H1 (cell line): ENCODE measurements around the gene GBGT1. TPM values are rescaled to one million over a fixed set of nuclear protein-coding genes. Genes with fewer than 3 reads are reported as not detected.

Experiments
- CTCF ChIA-PET: fragments of 300-600 bp; sonication (Branson Sonifier 250); formaldehyde crosslinking; loops from one replicate; lab custom pipeline; 2021; ENCODE audit not compliant: partially characterized antibody; lab: Charles Lee
- POLR2A ChIA-PET: fragments of 300-600 bp; sonication (Branson Sonifier 250); formaldehyde crosslinking; loops from one replicate; lab custom pipeline; 2021; ENCODE audit warnings: inconsistent platforms; ENCODE audit not compliant: partially characterized antibody; lab: Charles Lee
- DNase-seq, 2 experiments: peaks; one replicate each; pipeline versions ENCODE4 v3.0.0 to v3.0.0-alpha.2; 2010 to 2022; ENCODE audit warnings: low spot score in 2 of 2, low read depth in 1 of 2, mixed read lengths in 1 of 2
- FAIRE-seq: peaks from 2 replicates; lab custom pipeline; 2011; peaks lifted over from hg19 to GRCh38; lab: Jason Lieb, UNC
- H2AFZ ChIP-seq: 2 replicates; pipeline ENCODE4 v1.8.1; 2012; ENCODE audit warnings: low read length, inconsistent platforms
- H2AK5ac ChIP-seq: 2 replicates; pipeline ENCODE4 v1.6.1; 2013; ENCODE audit warnings: low read depth, low read length
- H2BK120ac ChIP-seq: replicated peaks from 2 replicates; pipeline ENCODE3; 2013; ENCODE audit warnings: low read depth, low read length, inconsistent platforms
- H2BK12ac ChIP-seq: 2 replicates; pipeline ENCODE4 v1.6.1; 2013; ENCODE audit warnings: low read depth, low read length
- H2BK15ac ChIP-seq: 2 replicates; pipeline ENCODE4 v1.6.1; 2013; ENCODE audit warnings: low read length
- H2BK20ac ChIP-seq: 2 replicates; pipeline ENCODE4 v1.6.1; 2013; ENCODE audit warnings: low read length
- H2BK5ac ChIP-seq: 2 replicates; pipeline ENCODE4 v1.6.1; 2013; ENCODE audit warnings: low read depth, low read length
- H3K14ac ChIP-seq: 2 replicates; pipeline ENCODE4 v1.6.1; 2013; ENCODE audit warnings: inconsistent platforms; ENCODE audit not compliant: insufficient read length
- H3K18ac ChIP-seq: 2 replicates; pipeline ENCODE4 v1.6.1; 2013; ENCODE audit warnings: low read length; ENCODE audit errors: extremely low read depth
- H3K23ac ChIP-seq: 2 replicates; pipeline ENCODE4 v1.6.1; 2013; ENCODE audit warnings: inconsistent platforms; ENCODE audit not compliant: insufficient read length
- H3K23me2 ChIP-seq: 2 replicates; pipeline ENCODE4 v1.6.1; 2013; ENCODE audit warnings: low read depth, low read length
- H3K27ac ChIP-seq: 2 replicates; pipeline ENCODE4 v1.6.1; 2011; ENCODE audit warnings: low read depth, low read length, inconsistent platforms
- H3K27me3 ChIP-seq, 4 experiments: replicated peaks in 1 of 4; 1 replicate in 1 of 4; 2 replicates in 3 of 4; pipeline versions ENCODE4 v1.6.1 to v1.8.1; 2011 to 2013; ENCODE audit warnings: low read length in 3 of 4, mild to moderate bottlenecking in 3 of 4, inconsistent platforms in 2 of 4, mixed read lengths in 2 of 4, moderate library complexity in 1 of 4; ENCODE audit not compliant: control insufficient read depth in 3 of 4, insufficient read depth in 3 of 4; ENCODE audit errors: extremely low read depth in 1 of 4
- H3K36me3 ChIP-seq, 4 experiments: 2 replicates each; pipeline versions ENCODE4 v1.6.1 to v1.8.1; 2011 to 2013; ENCODE audit warnings: mild to moderate bottlenecking in 4 of 4, low read length in 3 of 4, moderate library complexity in 2 of 4, control low read depth in 1 of 4, inconsistent platforms in 1 of 4; ENCODE audit not compliant: insufficient read depth in 4 of 4, control insufficient read depth in 2 of 4
- H3K4ac ChIP-seq: replicated peaks from 2 replicates; pipeline ENCODE3; 2013; ENCODE audit warnings: low read length, low read depth, mixed read lengths, inconsistent platforms; ENCODE audit not compliant: insufficient read length
- H3K4me1 ChIP-seq, 4 experiments: replicated peaks in 1 of 4; 1 replicate in 1 of 4; 2 replicates in 3 of 4; pipeline versions ENCODE4 v1.6.1 to v1.8.1; 2011 to 2013; ENCODE audit warnings: low read length in 3 of 4, inconsistent platforms in 2 of 4, mixed read lengths in 1 of 4; ENCODE audit not compliant: insufficient read depth in 4 of 4, control insufficient read depth in 3 of 4
- H3K4me2 ChIP-seq, 2 experiments: 2 replicates each; pipeline versions ENCODE4 v1.6.1 to v1.8.1; 2011 to 2013; ENCODE audit warnings: low read depth in 2 of 2, low read length in 2 of 2, control low read depth in 1 of 2, inconsistent platforms in 1 of 2, mild to moderate bottlenecking in 1 of 2; ENCODE audit not compliant: insufficient read depth in 1 of 2
- H3K4me3 ChIP-seq, 4 experiments: fragments of 200-600, 300-600 bp in 1 of 4; sonication (generic), shearing (Covaris generic), sonication (Bioruptor Twin) in 1 of 4; 2 replicates each; pipeline versions ENCODE4 v1.5.1 to v1.8.1; 2011 to 2016; ENCODE audit warnings: low read length in 4 of 4, low read depth in 3 of 4, control low read depth in 2 of 4, inconsistent platforms in 2 of 4, mild to moderate bottlenecking in 2 of 4, mixed read lengths in 1 of 4, moderate library complexity in 1 of 4; ENCODE audit not compliant: insufficient read depth in 2 of 4; ENCODE audit errors: extremely low read depth in 1 of 4
- H3K56ac ChIP-seq: replicated peaks from 2 replicates; pipeline ENCODE3; 2013; ENCODE audit warnings: low read depth, mild to moderate bottlenecking, mixed read lengths, low read length, inconsistent platforms; ENCODE audit not compliant: insufficient read length
- H3K79me1 ChIP-seq: 2 replicates; pipeline ENCODE4 v1.6.1; 2013; ENCODE audit warnings: low read depth, low read length, control low read depth
- H3K79me2 ChIP-seq, 2 experiments: 2 replicates each; pipeline versions ENCODE4 v1.6.1 to v1.8.1; 2012 to 2013; ENCODE audit warnings: low read length in 2 of 2, mild to moderate bottlenecking in 2 of 2, inconsistent platforms in 1 of 2; ENCODE audit not compliant: insufficient read depth in 2 of 2, control insufficient read depth in 1 of 2
- H3K9ac ChIP-seq, 4 experiments: replicated peaks in 1 of 4; 1 replicate in 1 of 4; 2 replicates in 3 of 4; pipeline versions ENCODE4 v1.6.1 to v1.8.1; 2011 to 2013; ENCODE audit warnings: low read depth in 3 of 4, low read length in 3 of 4, control low read depth in 2 of 4, mild to moderate bottlenecking in 2 of 4, moderate library complexity in 2 of 4, inconsistent platforms in 1 of 4; ENCODE audit errors: extremely low read depth in 1 of 4
- H3K9me3 ChIP-seq, 2 experiments: 2 replicates each; pipeline versions ENCODE4 v1.6.1 to v1.8.1; 2012 to 2013; ENCODE audit warnings: mild to moderate bottlenecking in 2 of 2, moderate library complexity in 2 of 2, control low read depth in 1 of 2, inconsistent platforms in 1 of 2, low read depth in 1 of 2, low read length in 1 of 2, mixed read lengths in 1 of 2; ENCODE audit not compliant: insufficient read depth in 2 of 2
- H4K20me1 ChIP-seq, 2 experiments: replicated peaks in 1 of 2; 2 replicates each; pipeline versions ENCODE3 to v1.8.1; 2011 to 2013; ENCODE audit warnings: inconsistent platforms in 2 of 2, low read length in 2 of 2, mild to moderate bottlenecking in 1 of 2; ENCODE audit not compliant: insufficient read depth in 2 of 2, control insufficient read depth in 1 of 2
- H4K5ac ChIP-seq: 2 replicates; pipeline ENCODE4 v1.6.1; 2013; ENCODE audit warnings: low read length, low read depth, mixed read lengths, inconsistent platforms; ENCODE audit not compliant: insufficient read length
- H4K8ac ChIP-seq: 2 replicates; pipeline ENCODE4 v1.8.0; 2013; ENCODE audit warnings: mild to moderate bottlenecking, moderate library complexity, low read length, inconsistent platforms; ENCODE audit not compliant: insufficient read depth; ENCODE audit errors: extremely low read depth
- H4K91ac ChIP-seq: replicated peaks from 2 replicates; pipeline ENCODE3; 2013; ENCODE audit warnings: low read length, mixed read lengths, inconsistent platforms; ENCODE audit not compliant: insufficient read length
- BACH1 ChIP-seq: IDR thresholded peaks from 2 replicates; pipeline ENCODE4 v1.6.1; 2012; ENCODE audit warnings: low read length, improper control_type of control experiment
- BCL11A ChIP-seq, 2 experiments: IDR thresholded peaks; one replicate each; pipeline ENCODE4 v1.6.1; 2011; ENCODE audit warnings: low read depth in 2 of 2, low read length in 2 of 2, mild to moderate bottlenecking in 2 of 2
- CBX5 ChIP-seq: fragments of 300-800, 300-1000 bp; sonication (generic); IDR thresholded peaks from 2 replicates; pipeline ENCODE4 v1.7.1; 2016; ENCODE audit warnings: antibody characterized with exemption, low read length, low read depth
- HDAC6 ChIP-seq: IDR thresholded peaks from one replicate; pipeline ENCODE4 v1.7.1; 2012; ENCODE audit warnings: low read depth, mild to moderate bottlenecking, inconsistent platforms, low read length, moderate library complexity
- KDM4A ChIP-seq: IDR thresholded peaks from one replicate; pipeline ENCODE4 v1.7.1; 2012; ENCODE audit warnings: low read depth, mild to moderate bottlenecking, moderate library complexity, low read length, inconsistent platforms; ENCODE audit not compliant: severe bottlenecking
- MAX ChIP-seq: IDR thresholded peaks from 2 replicates; pipeline ENCODE4 v1.6.1; 2012; ENCODE audit warnings: inconsistent platforms
- POLR2AphosphoS5 ChIP-seq: IDR thresholded peaks from 2 replicates; pipeline ENCODE4 v1.6.1; 2011; ENCODE audit warnings: low read depth, low read length
- TAF1 ChIP-seq: IDR thresholded peaks from 2 replicates; pipeline ENCODE4 v1.6.1; 2011; ENCODE audit warnings: mild to moderate bottlenecking, low read depth, low read length
- WGBS, 2 experiments: shearing (Covaris generic) in 1 of 2; methylation state at CpG; one replicate each; pipeline versions ENCODE4 v1.1.6 to v1.1.7; 2013 to 2015; ENCODE audit warnings: low lambda C conversion rate in 2 of 2, mixed read lengths in 2 of 2, inconsistent platforms in 1 of 2, low coverage in 1 of 2, missing lambda C conversion rate in 1 of 2; ENCODE audit not compliant: insufficient replicate concordance in 2 of 2, insufficient coverage in 1 of 2, insufficient read length in 1 of 2; ENCODE audit errors: extremely low coverage in 1 of 2, missing lambda C conversion rate in 1 of 2; 5-methylcytosine and 5-hydroxymethylcytosine counted together
- polyA plus RNA-seq, 7 experiments: library from polyadenylated mRNA; depleted of rRNA in 3 of 7; stranded (reverse) in 5 of 7; unstranded in 2 of 7; fragments of >200 nt in 5 of 7; fragments of 200-250 nt in 2 of 7; gene quantifications; 1 replicate in 5 of 7; 2 replicates in 1 of 7; 4 replicates in 1 of 7; pipeline versions ENCODE4 v1.2.1 to v1.2.3, GENCODE V29; 2011 to 2013; ENCODE audit warnings: missing spikeins in 2 of 7, mixed read lengths in 2 of 7
- total RNA-seq: library from RNA; stranded (reverse); fragmentation: NEBNext Ultra II Directional; extraction: Animal tissue kit (Norgen Biotek cat#: 25700); gene quantifications from 2 replicates; pipeline ENCODE4 v1.2.1, GENCODE V29; 2021
- TF ChIP-seq, protein P1 (sequence below), 3 experiments: IDR thresholded peaks; 1 replicate in 2 of 3; 2 replicates in 1 of 3; pipeline versions ENCODE4 v1.5.1 to v1.6.1; 2011; ENCODE audit warnings: low read length in 3 of 3, mild to moderate bottlenecking in 3 of 3, inconsistent platforms in 2 of 3, low read depth in 1 of 3, moderate library complexity in 1 of 3; ENCODE audit not compliant: insufficient read depth in 1 of 3; ENCODE audit errors: control extremely low read depth in 1 of 3

Gene GBGT1
- total and polyA plus RNA-seq, 2 of the 8 experiments (the other 6 are each of a cell fraction or from before 2014, with no cell fraction given), result 7.1 to 9.7 TPM

GRCh38 chr9:133167096-133167730 lies 3.5 kb upstream of the GBGT1 start:
- CTCF ChIA-PET, result interaction anchor here (0.7 to 1.8 kb wide), 7 partner anchors 8 to 319 kb away, joined by 3 to 7 read pairs (median 6); no protein-coding TSS in a partner anchor
- Histone ChIP-seq H3K9ac (no peak overlapping the region), H3K14ac (no peak overlapping the region), H2AFZ (no peak overlapping the region), H3K56ac (no peak overlapping the region), H3K4ac (no peak overlapping the region), H3K27me3 (peaks cover 2 to 25% (median 15%) of the 10 kb centered on the region in 4 experiments), H3K4me2 (no peak overlapping the region), H2AK5ac (no peak overlapping the region), H2BK5ac (no peak overlapping the region), H4K8ac (no peak overlapping the region), H3K23me2 (peaks cover 7% of the 10 kb centered on the region; the same call in 1 of the 2 replicates), H3K4me3 (no peak overlapping the region), H3K9me3 (no peaks in the 10 kb centered on the region), H3K79me1 (no peaks in the 10 kb centered on the region), H4K20me1 (peaks cover 0 to 4% of the 10 kb centered on the region in 2 experiments), H3K79me2 (no peaks in the 10 kb centered on the region), H3K18ac (no peak overlapping the region), H3K27ac (no peak overlapping the region), H2BK120ac (no peak overlapping the region), H3K36me3 (no peaks in the 10 kb centered on the region), H3K23ac (no peak overlapping the region), H4K5ac (no peak overlapping the region), H2BK20ac (no peak overlapping the region), H2BK12ac (no peak overlapping the region), H3K4me1 (peaks cover 0 to 3% (median 0%) of the 10 kb centered on the region in 4 experiments; a peak in 2 of 7 replicates), H2BK15ac (no peak overlapping the region), H4K91ac (no peak overlapping the region)
- FAIRE-seq, result no peak
- POLR2A ChIA-PET, result interaction anchor here (1.5 kb wide), 1 partner anchor 136 kb away, joined by 4 read pairs; the partner anchor contains the start of gene GTF3C5
- no peak for DNase-seq
- TF ChIP-seq CBX5 (no peak), BACH1 (no peak), HDAC6 (no peak), MAX (no peak), TAF1 (no peak), BCL11A (IDR thresholded peaks at IDR 0.05; ENCODE audit: low read depth in 2 of 2, low read length in 2 of 2) (no peak), POLR2AphosphoS5 (no peak), KDM4A (no peak)
- TF ChIP-seq, protein P1, sequence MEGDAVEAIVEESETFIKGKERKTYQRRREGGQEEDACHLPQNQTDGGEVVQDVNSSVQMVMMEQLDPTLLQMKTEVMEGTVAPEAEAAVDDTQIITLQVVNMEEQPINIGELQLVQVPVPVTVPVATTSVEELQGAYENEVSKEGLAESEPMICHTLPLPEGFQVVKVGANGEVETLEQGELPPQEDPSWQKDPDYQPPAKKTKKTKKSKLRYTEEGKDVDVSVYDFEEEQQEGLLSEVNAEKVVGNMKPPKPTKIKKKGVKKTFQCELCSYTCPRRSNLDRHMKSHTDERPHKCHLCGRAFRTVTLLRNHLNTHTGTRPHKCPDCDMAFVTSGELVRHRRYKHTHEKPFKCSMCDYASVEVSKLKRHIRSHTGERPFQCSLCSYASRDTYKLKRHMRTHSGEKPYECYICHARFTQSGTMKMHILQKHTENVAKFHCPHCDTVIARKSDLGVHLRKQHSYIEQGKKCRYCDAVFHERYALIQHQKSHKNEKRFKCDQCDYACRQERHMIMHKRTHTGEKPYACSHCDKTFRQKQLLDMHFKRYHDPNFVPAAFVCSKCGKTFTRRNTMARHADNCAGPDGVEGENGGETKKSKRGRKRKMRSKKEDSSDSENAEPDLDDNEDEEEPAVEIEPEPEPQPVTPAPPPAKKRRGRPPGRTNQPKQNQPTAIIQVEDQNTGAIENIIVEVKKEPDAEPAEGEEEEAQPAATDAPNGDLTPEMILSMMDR (IDR thresholded peaks at IDR 0.05; ENCODE audit: control extremely low read depth in 1 of 3, insufficient read depth in 1 of 3, low read depth in 1 of 3, low read length in 3 of 3), result no peak
- WGBS, 2 experiments, result 87% methylated on average over 3 of the region's 3 CpGs; no CpG with 5 or more reads in 1 of the 2 experiments
